Muscle of leg (tissue), 11 donors: Measurements from ENCODE around the gene PRAMEF11. TPM values are rescaled to one million over a fixed set of nuclear protein-coding genes. Genes with fewer than 3 reads are reported as not detected.
"Not testable (repeated sequence)": the region's sequence is repeated elsewhere in the genome, so short reads cannot be mapped to it uniquely, and the experiment has no call there.

Experiments used
- DNase-seq: peaks from one replicate; pipeline ENCODE4 v3.0.0; 2013
- H3K27ac ChIP-seq: one replicate; pipeline ENCODE4 v1.5.1; 2013; ENCODE audit warnings: mild to moderate bottlenecking, low read length, control low read depth
- H3K27me3 ChIP-seq: one replicate; pipeline ENCODE4 v1.6.1; 2013; ENCODE audit warnings: low read length; ENCODE audit not compliant: control insufficient read depth, insufficient read depth
- H3K36me3 ChIP-seq: one replicate; pipeline ENCODE4 v1.6.1; 2013; ENCODE audit warnings: low read length; ENCODE audit not compliant: control insufficient read depth, insufficient read depth
- H3K4me1 ChIP-seq: one replicate; pipeline ENCODE4 v1.6.1; 2013; ENCODE audit warnings: low read length; ENCODE audit not compliant: control insufficient read depth, insufficient read depth
- H3K4me3 ChIP-seq: one replicate; pipeline ENCODE4 v1.5.1; 2013; ENCODE audit warnings: low read length, control low read depth
- H3K9me3 ChIP-seq: replicated peaks from 2 replicates; pipeline ENCODE4 v1.6.1; 2013; ENCODE audit warnings: low read depth, low read length; ENCODE audit not compliant: control insufficient read depth
- WGBS: methylation state at CpG from one replicate; pipeline ENCODE4 v1.1.5; 2013; ENCODE audit warnings: missing lambda C conversion rate; ENCODE audit not compliant: insufficient coverage; 5-methylcytosine and 5-hydroxymethylcytosine counted together
- polyA plus RNA-seq, 8 donors: library from polyadenylated mRNA; unstranded; fragments of 120-200 nt; gene quantifications; one replicate each; pipeline versions ENCODE4 v1.2.1 to v1.2.3, GENCODE V29; 2013; ENCODE audit warnings: inconsistent platforms in 1 of 8, low replicate concordance in 1 of 8; ENCODE audit not compliant: insufficient read length in 8 of 8, insufficient read depth in 1 of 8
- total RNA-seq: library from RNA; stranded (reverse); fragments of 120-200 nt; gene quantifications from one replicate; pipeline ENCODE4 v1.2.4, GENCODE V29; 2013

The PRAMEF11 gene
- total and polyA plus RNA-seq, 9 donors = not detected

- H3K9me3 ChIP-seq = no peaks in the 10 kb centered on the region
- H3K27ac ChIP-seq = no peak overlapping the region
- 83% methylated on average over 1 of the region's 1 CpG for WGBS
- DNase-seq = no peak
- H3K4me1 ChIP-seq = no peaks in the 10 kb centered on the region
- H3K27me3 ChIP-seq = peaks cover 2% of the 10 kb centered on the region
- no peak overlapping the region for H3K4me3 ChIP-seq
- no peaks in the 10 kb centered on the region for H3K36me3 ChIP-seq
These were observed 21.3 kb downstream of the PRAMEF11 start for GRCh38 chr1:12809933-12810332.

- Histone ChIP-seq H3K36me3 (no peaks in the 10 kb centered on the region), H3K9me3 (no peaks in the 10 kb centered on the region), H3K27ac (no peak overlapping the region), H3K4me1 (no peaks in the 10 kb centered on the region), H3K27me3 (no peaks in the 10 kb centered on the region), H3K4me3 (no peak overlapping the region)
- WGBS = no CpG with 5 or more reads among the region's 2 CpGs
- DNase-seq = no peak
These were observed 31.5 kb downstream of the PRAMEF11 start for GRCh38 chr1:12799730-12800129.

DNA sequence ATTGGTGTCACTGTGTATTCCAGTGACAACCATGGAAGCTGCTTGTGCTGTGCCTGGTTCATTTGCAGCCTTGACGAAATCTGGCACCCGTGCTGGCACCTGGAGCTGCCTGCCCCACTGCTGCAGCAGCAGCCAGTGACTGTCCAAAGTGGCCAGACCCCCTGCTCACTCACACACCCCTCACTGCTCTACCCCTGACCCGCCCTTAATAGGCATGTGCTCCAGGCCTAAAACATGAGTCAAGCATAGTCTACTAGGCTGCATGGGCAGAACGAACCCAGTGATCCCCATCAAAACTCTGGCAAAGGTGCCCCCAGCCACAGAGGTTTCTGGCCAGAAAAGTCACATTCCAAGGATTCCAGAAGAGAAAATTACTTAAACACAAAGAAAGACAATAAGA, 32.3 kb downstream of the PRAMEF11 start:
- DNase-seq = no peak
- Histone ChIP-seq H3K27ac (no peak overlapping the region), H3K4me3 (no peak overlapping the region), H3K9me3 (no peaks in the 10 kb centered on the region), H3K4me1 (no peaks in the 10 kb centered on the region), H3K36me3 (no peaks in the 10 kb centered on the region), H3K27me3 (no peaks in the 10 kb centered on the region)
- 66% methylated on average over 3 of the region's 4 CpGs for WGBS

DNA sequence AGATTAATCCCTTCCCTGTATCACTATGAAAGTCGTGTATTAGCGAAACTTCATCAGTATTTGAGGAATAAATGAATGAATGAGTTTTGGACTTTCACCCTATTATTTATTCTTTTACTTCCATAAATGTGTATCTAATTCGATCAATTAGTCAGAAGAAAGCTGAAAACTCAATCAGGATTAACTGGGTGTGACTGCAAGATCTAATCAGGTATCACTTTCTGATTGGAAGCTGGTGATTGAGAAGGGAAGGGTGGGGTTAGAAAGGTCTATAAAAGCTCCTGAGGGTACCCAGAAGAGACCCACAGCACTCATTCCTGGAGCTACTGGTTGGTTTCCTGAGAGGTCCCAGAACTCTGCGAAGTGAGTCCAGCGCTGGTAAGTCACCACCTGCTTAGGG, 40.1 kb downstream of the PRAMEF11 start, which contains the start of gene PRAMEF1:
Gene PRAMEF1 (plus strand): TSS at position 301 of the 400 bp plus-strand sequence. CDS start 1,831 bp downstream, outside the sequence.
- not testable (repeated sequence) for H3K4me3 ChIP-seq, H3K27ac ChIP-seq, H3K9me3 ChIP-seq, H3K4me1 ChIP-seq, DNase-seq, H3K36me3 ChIP-seq, H3K27me3 ChIP-seq
- WGBS = no CpG with 5 or more reads among the region's 5 CpGs

- H3K36me3 ChIP-seq, H3K4me1 ChIP-seq, H3K27me3 ChIP-seq, DNase-seq, H3K27ac ChIP-seq, H3K4me3 ChIP-seq, H3K9me3 ChIP-seq: not testable (repeated sequence)
- WGBS = 91% methylated on average over 4 of the region's 8 CpGs
These were observed 46.5 kb downstream of the PRAMEF11 start for GRCh38 chr1:12784729-12785128.

- DNase-seq, H3K4me3 ChIP-seq, H3K36me3 ChIP-seq, H3K27me3 ChIP-seq, H3K27ac ChIP-seq, H3K4me1 ChIP-seq, H3K9me3 ChIP-seq: not testable (repeated sequence)
- WGBS = 11% methylated on average over 3 of the region's 7 CpGs
These were observed 47.4 kb downstream of the PRAMEF11 start for GRCh38 chr1:12783783-12784182.

- DNase-seq, H3K4me3 ChIP-seq, H3K27me3 ChIP-seq, H3K27ac ChIP-seq, H3K9me3 ChIP-seq, H3K4me1 ChIP-seq, H3K36me3 ChIP-seq: not testable (repeated sequence)
- no CpG with 5 or more reads among the region's 5 CpGs for WGBS
These were observed 49.7 kb downstream of the PRAMEF11 start for GRCh38 chr1:12781488-12781887.

DNA sequence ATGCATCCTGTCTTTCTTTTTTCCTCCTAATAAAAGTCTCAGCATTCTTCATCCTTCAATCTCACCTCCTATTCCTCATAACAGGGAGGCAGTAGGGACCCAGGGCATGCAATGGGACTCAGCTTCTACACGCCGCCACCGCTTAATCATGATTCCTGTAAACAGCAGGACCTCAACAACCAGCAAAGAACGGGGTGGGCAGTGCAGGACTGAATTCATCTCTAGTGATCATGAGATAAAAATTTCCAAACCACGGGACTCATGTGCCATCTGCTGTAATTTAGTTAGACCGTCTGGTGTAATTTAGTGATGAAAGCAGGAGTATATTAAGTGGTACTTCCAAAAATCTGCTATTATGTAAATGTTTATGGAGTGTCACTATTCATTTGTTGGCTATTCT, 52.3 kb downstream of the PRAMEF11 start:
- Histone ChIP-seq H3K36me3 (no peaks in the 10 kb centered on the region), H3K4me3 (no peak overlapping the region), H3K27ac (no peak overlapping the region), H3K4me1 (no peaks in the 10 kb centered on the region), H3K9me3 (no peaks in the 10 kb centered on the region), H3K27me3 (no peaks in the 10 kb centered on the region)
- WGBS = 78% methylated on average over 4 of the region's 6 CpGs
- DNase-seq = no peak

- DNase-seq = no peak
- Histone ChIP-seq H3K36me3 (no peaks in the 10 kb centered on the region), H3K4me3 (no peak overlapping the region), H3K9me3 (no peaks in the 10 kb centered on the region), H3K4me1 (no peaks in the 10 kb centered on the region), H3K27ac (no peak overlapping the region), H3K27me3 (no peaks in the 10 kb centered on the region)
- 76% methylated on average over 3 of the region's 4 CpGs for WGBS
These were observed 53.1 kb downstream of the PRAMEF11 start for GRCh38 chr1:12778061-12778460.

GRCh38 chr1:12776801-12777557, 54.2 kb downstream of the PRAMEF11 start:
- H3K36me3 ChIP-seq = no peaks in the 10 kb centered on the region
- DNase-seq = no peak
- WGBS = 84% methylated on average over 14 of the region's 15 CpGs
- no peak overlapping the region for H3K27ac ChIP-seq
- H3K4me1 ChIP-seq = no peaks in the 10 kb centered on the region
- no peaks in the 10 kb centered on the region for H3K27me3 ChIP-seq
- H3K9me3 ChIP-seq = no peaks in the 10 kb centered on the region
- H3K4me3 ChIP-seq = no peak overlapping the region

DNA sequence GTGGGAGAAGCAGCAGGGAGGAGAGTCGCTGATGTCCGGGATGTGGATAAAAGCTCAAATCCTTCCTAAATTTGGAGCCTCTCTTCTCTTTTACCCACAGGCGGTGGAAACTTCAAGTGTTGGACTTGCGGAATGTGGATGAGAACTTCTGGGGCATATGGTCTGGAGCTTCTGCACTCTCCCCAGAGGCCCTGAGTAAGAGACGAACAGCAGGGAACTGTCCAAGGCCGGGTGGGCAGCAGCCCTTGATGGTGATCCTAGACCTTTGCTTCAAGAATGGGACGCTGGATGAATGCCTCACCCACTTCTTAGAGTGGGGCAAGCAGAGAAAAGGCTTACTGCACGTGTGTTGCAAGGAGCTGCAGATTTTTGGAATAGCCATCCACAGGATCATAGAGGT, 55.8 kb downstream of the PRAMEF11 start:
- Histone ChIP-seq H3K27me3 (no peaks in the 10 kb centered on the region), H3K9me3 (no peaks in the 10 kb centered on the region), H3K27ac (no peak overlapping the region), H3K4me3 (no peak overlapping the region), H3K4me1 (no peaks in the 10 kb centered on the region), H3K36me3 (no peaks in the 10 kb centered on the region)
- DNase-seq = no peak
- 69% methylated on average over 3 of the region's 8 CpGs for WGBS
